ENCODE measurements around the gene FBXO31. TPM values are rescaled to one million over a fixed set of nuclear protein-coding genes. Genes with fewer than 3 reads are reported as not detected.

Gene FBXO31
- total and polyA plus RNA-seq, 2 experiments from 2014 or later = 16.5 to 28.9 TPM

DNA sequence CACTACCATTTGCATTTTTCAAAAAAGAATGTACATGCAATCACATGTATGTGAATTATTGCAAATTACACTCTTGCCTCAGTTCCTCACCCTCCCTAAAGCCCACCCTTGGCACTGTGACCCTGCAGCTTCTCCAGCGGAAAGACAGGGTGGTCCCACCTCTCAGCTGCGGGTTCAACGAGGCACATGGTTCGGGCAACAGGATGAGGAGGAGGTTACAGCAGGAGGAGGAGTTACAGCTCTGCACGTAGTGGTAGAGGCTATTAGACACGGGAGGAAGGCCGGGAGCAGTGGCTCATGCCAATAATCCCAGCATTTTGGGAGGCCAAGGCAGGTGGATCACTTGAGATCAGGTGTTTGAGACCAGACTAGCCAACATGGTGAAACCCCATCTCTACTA lies 71.6 kb downstream of the FBXO31 start:
- Histone ChIP-seq H3K79me2 (no peaks in the 10 kb centered on the region), H3K4me2 (no peak overlapping the region), H3K9me3 (ENCODE audit: low read depth) (no peaks in the 10 kb centered on the region), H3K27me3 (no peaks in the 10 kb centered on the region), H3K9me2 (replicated peaks; ENCODE audit: insufficient read depth) (no peaks in the 10 kb centered on the region), H4K20me1 (ENCODE audit: insufficient read depth, poor library complexity, severe bottlenecking) (no peaks in the 10 kb centered on the region), H3K4me1 (ENCODE audit: insufficient read depth) (no peaks in the 10 kb centered on the region), H2AFZ (no peak overlapping the region), H3K4me3 (no peak overlapping the region), H3K27ac (no peak overlapping the region), H3K36me3 (replicated peaks; ENCODE audit: insufficient read depth, low read depth) (no peaks in the 10 kb centered on the region)
- WGBS (ENCODE audit: low lambda C conversion rate, missing lambda C conversion rate) = 90% methylated on average over 7 of the region's 7 CpGs
- no peak for TF ChIP-seq EZH2phosphoT487 (IDR thresholded peaks at IDR 0.05; ENCODE audit: low read depth, severe bottlenecking, unreplicated experiment)
- DNase-seq (ENCODE audit: low spot score) = no peak

DNA sequence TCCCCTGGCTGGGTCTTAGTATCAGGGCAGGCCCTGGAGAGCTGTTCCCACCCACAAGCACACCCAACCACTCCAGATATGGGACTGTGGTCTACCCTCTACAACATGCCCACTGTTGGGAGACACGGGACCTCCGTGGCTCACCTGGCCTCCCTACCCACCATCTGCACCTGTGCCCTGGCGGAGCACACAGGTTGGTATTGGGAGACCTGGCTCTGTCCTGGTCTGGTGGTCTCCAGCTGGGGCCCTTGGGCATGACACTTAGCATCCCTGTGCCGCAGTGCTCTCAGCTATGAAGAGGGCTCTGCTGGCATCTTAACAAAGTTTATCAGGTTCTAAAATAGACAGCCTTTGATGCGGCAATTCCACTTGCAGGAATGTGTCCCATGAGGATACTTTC lies 72.2 kb downstream of the FBXO31 start:
- H2AFZ ChIP-seq = no peak overlapping the region
- no peaks in the 10 kb centered on the region for H4K20me1 ChIP-seq (ENCODE audit: insufficient read depth, poor library complexity, severe bottlenecking)
- no peaks in the 10 kb centered on the region for H3K27me3 ChIP-seq
- H3K9me3 ChIP-seq (ENCODE audit: low read depth) = no peaks in the 10 kb centered on the region
- H3K27ac ChIP-seq = no peak overlapping the region
- WGBS (ENCODE audit: low lambda C conversion rate, missing lambda C conversion rate) = 94% methylated on average over 5 of the region's 5 CpGs
- no peaks in the 10 kb centered on the region for H3K4me1 ChIP-seq (ENCODE audit: insufficient read depth)
- TF ChIP-seq EZH2 (IDR thresholded peaks at IDR 0.05; ENCODE audit: borderline replicate concordance) = no peak
- TF ChIP-seq EZH2phosphoT487 (IDR thresholded peaks at IDR 0.05; ENCODE audit: low read depth, severe bottlenecking, unreplicated experiment) = no peak
- TF ChIP-seq, protein P1, sequence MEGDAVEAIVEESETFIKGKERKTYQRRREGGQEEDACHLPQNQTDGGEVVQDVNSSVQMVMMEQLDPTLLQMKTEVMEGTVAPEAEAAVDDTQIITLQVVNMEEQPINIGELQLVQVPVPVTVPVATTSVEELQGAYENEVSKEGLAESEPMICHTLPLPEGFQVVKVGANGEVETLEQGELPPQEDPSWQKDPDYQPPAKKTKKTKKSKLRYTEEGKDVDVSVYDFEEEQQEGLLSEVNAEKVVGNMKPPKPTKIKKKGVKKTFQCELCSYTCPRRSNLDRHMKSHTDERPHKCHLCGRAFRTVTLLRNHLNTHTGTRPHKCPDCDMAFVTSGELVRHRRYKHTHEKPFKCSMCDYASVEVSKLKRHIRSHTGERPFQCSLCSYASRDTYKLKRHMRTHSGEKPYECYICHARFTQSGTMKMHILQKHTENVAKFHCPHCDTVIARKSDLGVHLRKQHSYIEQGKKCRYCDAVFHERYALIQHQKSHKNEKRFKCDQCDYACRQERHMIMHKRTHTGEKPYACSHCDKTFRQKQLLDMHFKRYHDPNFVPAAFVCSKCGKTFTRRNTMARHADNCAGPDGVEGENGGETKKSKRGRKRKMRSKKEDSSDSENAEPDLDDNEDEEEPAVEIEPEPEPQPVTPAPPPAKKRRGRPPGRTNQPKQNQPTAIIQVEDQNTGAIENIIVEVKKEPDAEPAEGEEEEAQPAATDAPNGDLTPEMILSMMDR (IDR thresholded peaks at IDR 0.05; ENCODE audit: poor library complexity) = no peak
- H3K79me2 ChIP-seq = no peaks in the 10 kb centered on the region
- no peaks in the 10 kb centered on the region for H3K9me2 ChIP-seq (replicated peaks; ENCODE audit: insufficient read depth)
- no peaks in the 10 kb centered on the region for H3K36me3 ChIP-seq (replicated peaks; ENCODE audit: insufficient read depth, low read depth)
- H3K4me3 ChIP-seq = no peak overlapping the region
- H3K4me2 ChIP-seq = no peak overlapping the region
- DNase-seq (ENCODE audit: low spot score) = no peak

- Histone ChIP-seq H3K4me1 (ENCODE audit: insufficient read depth) (no peaks in the 10 kb centered on the region), H4K20me1 (ENCODE audit: insufficient read depth, poor library complexity, severe bottlenecking) (no peaks in the 10 kb centered on the region), H2AFZ (no peak overlapping the region), H3K4me2 (no peak overlapping the region), H3K9me3 (ENCODE audit: low read depth) (no peaks in the 10 kb centered on the region), H3K79me2 (no peaks in the 10 kb centered on the region), H3K27ac (no peak overlapping the region), H3K4me3 (no peak overlapping the region), H3K9me2 (replicated peaks; ENCODE audit: insufficient read depth) (no peaks in the 10 kb centered on the region), H3K27me3 (no peaks in the 10 kb centered on the region), H3K36me3 (replicated peaks; ENCODE audit: insufficient read depth, low read depth) (no peaks in the 10 kb centered on the region)
- 77% methylated on average over 6 of the region's 7 CpGs for WGBS (ENCODE audit: low lambda C conversion rate, missing lambda C conversion rate)
- TF ChIP-seq EZH2 (IDR thresholded peaks at IDR 0.05; ENCODE audit: borderline replicate concordance) (no peak), EZH2phosphoT487 (IDR thresholded peaks at IDR 0.05; ENCODE audit: low read depth, severe bottlenecking, unreplicated experiment) (no peak)
- TF ChIP-seq, protein P1 (IDR thresholded peaks at IDR 0.05; ENCODE audit: poor library complexity) = no peak
- no peak for DNase-seq (ENCODE audit: low spot score)
Observed at GRCh38 chr16:87310610-87311009, 73.0 kb downstream of the FBXO31 start.

- TF ChIP-seq EZH2phosphoT487 (IDR thresholded peaks at IDR 0.05; ENCODE audit: low read depth, severe bottlenecking, unreplicated experiment) (no peak), EZH2 (IDR thresholded peaks at IDR 0.05; ENCODE audit: borderline replicate concordance) (no peak)
- TF ChIP-seq, protein P1 (IDR thresholded peaks at IDR 0.05; ENCODE audit: poor library complexity) = no peak
- Histone ChIP-seq H3K4me1 (ENCODE audit: insufficient read depth) (no peaks in the 10 kb centered on the region), H3K4me2 (no peak overlapping the region), H3K9me3 (ENCODE audit: low read depth) (no peaks in the 10 kb centered on the region), H3K9me2 (replicated peaks; ENCODE audit: insufficient read depth) (no peaks in the 10 kb centered on the region), H3K36me3 (replicated peaks; ENCODE audit: insufficient read depth, low read depth) (no peaks in the 10 kb centered on the region), H3K79me2 (no peaks in the 10 kb centered on the region), H4K20me1 (ENCODE audit: insufficient read depth, poor library complexity, severe bottlenecking) (no peaks in the 10 kb centered on the region), H3K4me3 (no peak overlapping the region), H3K27me3 (no peaks in the 10 kb centered on the region), H3K27ac (no peak overlapping the region), H2AFZ (no peak overlapping the region)
- DNase-seq (ENCODE audit: low spot score) = no peak
- 91% methylated on average over 5 of the region's 5 CpGs for WGBS (ENCODE audit: low lambda C conversion rate, missing lambda C conversion rate)
Observed at GRCh38 chr16:87309620-87310525, 73.7 kb downstream of the FBXO31 start.
